NCI-H510A treated with DMSO at 0.1 percent for 48 hours (cell line): Measurements from ENCODE around the gene CYP27B1.
A peak's percentile ranks its signal among the peaks of the same experiment; 100 is the strongest.

ENCODE experiments used
- DNase-seq: peaks from one replicate; lab custom pipeline; 2025; lab: John Stamatoyannopoulos, UW

Gene CYP27B1

GRCh38 chr12:57765698-57766463 is 997 bp downstream of the CYP27B1 start:
- no peak for DNase-seq

- DNase-seq = peak; percentile 47
These were observed 1.7 kb downstream of the CYP27B1 start for GRCh38 chr12:57765003-57765697.

- DNase-seq = no peak
These were observed 2.2 kb downstream of the CYP27B1 start for GRCh38 chr12:57764662-57765002.

- no peak for DNase-seq
These were observed 2.8 kb downstream of the CYP27B1 start for GRCh38 chr12:57763881-57764661.

- no peak for DNase-seq
These were observed 4.4 kb downstream of the CYP27B1 start for GRCh38 chr12:57762463-57762862.

- DNase-seq = no peak
These were observed 5.4 kb downstream of the CYP27B1 start for GRCh38 chr12:57761391-57761998.

- no peak for DNase-seq
These were observed 6.4 kb downstream of the CYP27B1 start for GRCh38 chr12:57760347-57760982.

- peak; percentile 72 for DNase-seq
These were observed 7.4 kb downstream of the CYP27B1 start for GRCh38 chr12:57759360-57759980.

- no peak for DNase-seq
These were observed 8.1 kb downstream of the CYP27B1 start for GRCh38 chr12:57758552-57759359.

GRCh38 chr12:57757771-57758170 is 9.1 kb downstream of the CYP27B1 start:
- DNase-seq = no peak

- DNase-seq = no peak
These were observed 10.2 kb downstream of the CYP27B1 start for GRCh38 chr12:57756406-57757341.

GRCh38 chr12:57755454-57756372 is 11.2 kb downstream of the CYP27B1 start:
- DNase-seq = no peak

- DNase-seq = no peak
These were observed 11.8 kb downstream of the CYP27B1 start for GRCh38 chr12:57755194-57755453.

GRCh38 chr12:57754411-57755193 is 12.3 kb downstream of the CYP27B1 start, which contains the start of gene MARCHF9:
MARCHF9 (plus strand) TSS chr12:57755103; CDS start chr12:57755529, 426 bp downstream.
- DNase-seq = peak; percentile 97

- no peak for DNase-seq
These were observed 13.0 kb downstream of the CYP27B1 start for GRCh38 chr12:57753756-57754337.

- no peak for DNase-seq
These were observed 14.2 kb downstream of the CYP27B1 start for GRCh38 chr12:57752668-57753000.
